Pons (tissue), 1 donor: ENCODE measurements around the gene GPRC5D.

ENCODE experiments used
- DNase-seq: peaks from one replicate; pipeline ENCODE4 v3.0.0-alpha.2; 2016; ENCODE audit warnings: low spot score

GPRC5D gene

DNA sequence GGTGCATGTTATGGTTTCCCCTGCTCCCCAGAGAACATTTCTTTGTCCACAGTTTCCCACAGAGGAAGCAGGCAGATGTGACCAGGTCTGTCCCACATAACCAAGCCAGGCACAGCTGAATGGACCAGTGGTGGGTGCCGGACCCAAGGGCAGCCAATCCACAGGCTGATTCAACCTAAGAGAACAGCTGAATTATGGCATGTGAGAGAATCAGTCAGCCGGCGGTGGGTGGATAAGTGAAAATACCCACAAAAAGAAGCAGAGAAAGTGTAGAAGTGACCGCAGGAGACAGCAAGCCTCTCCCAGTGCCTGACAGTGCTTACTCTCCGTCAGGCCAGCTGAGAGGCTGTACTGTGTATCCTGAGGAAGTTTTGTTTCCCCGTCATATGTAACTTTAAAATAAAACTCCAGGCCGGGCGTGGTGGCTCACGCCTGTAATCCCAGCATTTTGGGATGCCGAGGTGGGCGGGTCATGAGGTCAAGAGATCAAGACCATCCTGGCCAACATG is 14.9 kb downstream of the GPRC5D start:
- no peak for DNase-seq

DNA sequence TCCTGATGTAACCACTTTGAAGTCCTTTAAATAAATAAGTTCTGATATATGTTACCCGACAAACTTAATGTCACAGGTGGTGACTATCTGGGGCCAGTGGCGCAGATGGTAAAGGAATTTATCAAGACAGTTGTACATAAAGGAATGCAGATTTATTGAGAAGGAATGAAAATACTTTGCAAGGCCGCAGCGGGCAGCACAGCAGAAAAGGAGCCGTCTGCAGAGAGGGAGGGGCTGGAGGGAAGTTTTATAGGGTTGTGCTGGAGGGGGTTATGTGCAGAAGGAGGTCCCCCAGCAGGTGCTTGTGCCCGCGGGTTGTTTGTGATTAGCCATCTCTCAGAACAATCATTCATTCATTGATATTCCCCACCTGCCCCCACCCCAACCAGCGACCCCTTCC is 17.4 kb downstream of the GPRC5D start:
- DNase-seq, result no peak

DNA sequence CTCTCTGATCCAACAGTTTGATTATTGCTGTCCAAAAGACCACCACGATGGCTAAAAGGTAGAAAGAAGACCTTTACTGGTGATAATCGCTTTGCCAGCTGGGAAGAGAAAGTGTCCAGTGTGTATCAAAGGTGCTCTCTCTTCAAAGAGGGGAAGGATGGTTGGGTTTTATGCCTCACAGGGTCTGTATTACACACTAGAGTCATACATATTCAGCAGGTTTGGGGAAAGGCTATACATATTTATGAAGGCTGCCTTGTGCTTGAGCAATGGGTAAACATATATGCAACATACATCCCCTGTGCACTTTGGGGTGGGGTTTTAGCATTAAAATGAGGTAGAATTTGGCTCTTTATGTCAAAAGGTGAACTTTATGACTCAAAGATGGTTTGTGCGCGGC is 18.2 kb downstream of the GPRC5D start:
- DNase-seq, result no peak

DNA sequence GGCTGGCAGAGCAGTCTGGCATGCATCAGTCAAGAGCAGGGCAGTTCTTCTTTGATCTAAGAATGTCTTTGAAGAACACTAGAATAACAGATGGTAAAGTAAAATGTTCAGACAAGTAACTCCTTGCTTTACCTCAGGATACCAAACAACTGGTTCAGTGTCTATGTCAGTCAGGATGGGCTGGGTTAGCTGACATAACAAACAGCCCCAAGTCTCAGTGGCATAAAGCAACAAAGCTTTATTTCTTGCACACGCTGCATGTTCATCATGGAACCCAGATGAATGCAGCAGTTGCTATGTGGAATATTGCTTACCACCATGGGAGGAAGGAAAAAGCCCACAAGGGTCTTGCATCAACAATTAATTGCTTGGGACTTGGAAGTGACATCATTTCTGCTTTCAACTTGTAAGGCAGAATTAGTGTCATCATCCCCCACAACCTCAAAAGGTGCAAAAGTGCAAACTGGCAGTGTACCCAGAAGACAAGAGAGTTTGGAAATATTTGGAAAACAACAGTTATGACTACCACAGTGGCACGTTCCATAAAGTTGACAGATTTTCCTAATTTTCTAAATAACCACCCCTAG is 21.2 kb downstream of the GPRC5D start:
- no peak for DNase-seq

DNA sequence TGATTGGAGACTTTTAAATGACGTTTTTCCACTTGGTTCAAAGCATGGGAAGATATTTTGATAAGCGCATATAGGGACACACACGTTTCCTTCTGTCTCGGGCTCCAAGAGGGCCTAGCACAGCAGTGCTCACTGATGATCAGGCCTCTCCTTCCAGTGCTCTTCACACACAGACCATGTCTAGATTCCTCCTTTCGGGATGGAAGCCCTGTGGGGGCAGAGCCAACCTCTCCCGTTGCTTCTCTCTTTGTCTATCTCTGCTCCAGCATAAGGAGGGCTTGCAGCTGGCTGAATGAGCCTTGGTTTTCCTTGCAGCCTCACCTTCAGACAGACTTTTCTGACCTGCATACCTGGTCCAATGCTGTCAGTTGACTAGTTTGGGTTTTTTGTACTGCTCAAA is 22.3 kb downstream of the GPRC5D start:
- no peak for DNase-seq

DNA sequence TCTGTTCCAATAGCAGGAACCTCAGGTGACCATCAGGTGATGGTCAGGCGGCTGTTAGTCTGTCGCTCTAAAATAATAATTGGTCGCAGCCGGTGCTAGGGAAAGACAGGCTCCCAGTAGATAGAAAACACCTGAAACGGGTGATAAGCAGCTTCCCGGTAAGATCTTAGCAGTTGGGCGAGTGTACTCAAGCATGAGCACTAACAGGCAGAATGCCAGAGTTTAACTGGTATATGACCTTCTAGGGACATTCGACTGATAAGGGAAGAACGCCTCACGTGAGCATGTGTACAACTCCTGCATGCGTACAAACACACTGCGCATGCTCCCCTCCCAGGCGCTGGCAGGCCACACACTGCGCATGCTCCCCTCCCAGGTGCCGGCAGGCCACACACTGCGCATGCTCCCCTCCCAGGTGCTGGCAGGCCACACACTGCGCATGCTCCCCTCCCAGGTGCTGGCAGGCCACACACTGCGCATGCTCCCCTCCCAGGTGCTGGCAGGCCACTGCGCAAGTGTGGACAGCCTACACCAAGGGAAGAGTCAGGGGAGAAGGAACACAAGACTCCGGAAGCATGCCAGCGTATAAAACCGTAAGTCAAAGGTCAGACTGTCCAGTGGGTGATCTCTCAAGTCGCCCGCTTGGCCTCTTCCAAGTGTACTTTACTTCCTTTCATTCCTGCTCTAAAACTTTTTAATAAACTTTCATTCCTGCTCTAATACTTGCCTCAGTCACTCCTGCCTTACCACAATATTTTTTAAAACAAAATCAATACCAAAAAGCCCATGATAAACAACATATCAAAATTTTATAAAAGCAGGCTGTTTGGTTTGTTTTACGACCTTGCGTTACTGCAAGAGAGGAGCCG is 24.5 kb downstream of the GPRC5D start:
- no peak for DNase-seq

DNA sequence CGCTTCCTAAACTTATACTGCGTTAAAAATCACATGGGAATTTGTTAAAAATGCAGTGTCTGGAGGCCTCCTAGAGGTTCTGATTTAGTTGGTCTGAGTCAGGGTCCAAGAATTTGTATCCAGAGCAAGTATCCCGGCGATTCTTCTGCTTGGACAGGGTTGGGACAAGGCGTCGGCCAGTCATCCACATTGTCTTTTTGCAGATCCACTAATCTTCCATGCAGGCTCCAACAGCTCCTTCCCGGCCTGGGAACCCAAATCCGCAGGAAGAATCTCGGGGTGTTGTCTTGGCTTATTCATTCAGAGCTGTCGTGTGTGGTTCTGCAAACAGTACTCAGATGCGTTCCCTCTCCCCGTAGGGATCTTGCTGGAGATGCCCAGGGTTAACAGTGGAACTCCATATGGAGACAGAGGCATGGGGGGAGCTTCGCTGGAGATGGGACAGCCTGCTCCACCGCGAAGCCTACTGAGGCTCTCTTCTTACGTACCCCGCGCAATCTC is 25.3 kb downstream of the GPRC5D start:
- no peak for DNase-seq

DNA sequence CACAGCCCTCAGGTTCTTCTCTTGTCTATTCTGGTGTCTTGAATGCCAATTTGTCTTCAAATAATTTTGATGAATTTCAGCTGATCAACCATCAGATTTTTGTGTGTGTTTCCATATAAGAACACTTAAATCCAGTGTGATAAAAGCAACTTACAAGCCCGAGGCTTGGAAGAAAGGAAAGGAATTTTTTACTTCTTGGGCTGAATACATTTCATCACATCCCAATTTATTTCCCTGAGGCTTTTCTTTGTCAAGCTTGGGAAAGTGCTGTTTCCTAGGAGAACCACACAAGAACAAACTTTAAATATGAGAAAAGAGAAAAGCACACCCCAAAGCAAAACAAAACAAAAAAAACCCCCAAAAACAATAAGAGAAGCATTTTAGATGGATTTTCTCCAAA is 26.6 kb downstream of the GPRC5D start:
- no peak for DNase-seq

DNA sequence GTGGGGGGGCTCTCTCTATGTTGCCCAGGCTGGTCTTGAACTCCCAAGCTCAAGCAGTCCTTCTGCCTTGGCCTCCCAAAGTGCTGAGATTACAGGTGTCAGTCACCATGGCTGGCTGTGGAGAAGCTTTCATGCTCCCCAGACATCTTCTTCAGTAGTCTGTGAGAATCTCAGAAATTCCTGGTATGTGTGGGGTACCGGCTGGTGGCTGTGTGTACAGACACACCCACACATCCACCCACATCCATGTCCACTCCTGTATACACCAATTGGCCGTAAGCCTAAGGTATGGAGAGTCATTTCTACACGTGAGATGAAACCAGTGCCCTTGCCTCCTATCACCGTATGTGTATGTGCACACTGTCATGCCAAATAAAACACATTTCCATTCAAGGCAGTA is 27.8 kb downstream of the GPRC5D start:
- no peak for DNase-seq

DNA sequence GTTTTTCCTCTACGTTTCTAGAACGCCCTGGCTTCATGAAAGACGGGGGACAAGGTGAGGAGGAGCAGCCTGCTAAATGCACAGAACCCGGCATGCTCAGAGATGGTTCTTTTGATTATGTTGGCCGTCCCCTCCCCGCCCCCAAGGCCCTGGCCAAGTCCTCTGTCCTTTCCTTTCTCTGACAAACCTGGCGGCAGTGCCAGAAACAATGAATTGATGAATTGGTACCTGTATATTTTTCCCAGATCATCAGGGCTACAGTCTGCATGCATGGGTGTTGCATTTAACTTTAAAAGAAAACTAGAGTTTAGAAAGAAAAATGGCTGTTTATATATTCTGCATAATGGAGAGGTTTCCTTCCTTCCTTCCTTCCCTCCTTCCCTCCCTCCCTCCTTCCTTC is 29.0 kb downstream of the GPRC5D start:
- DNase-seq, result no peak

DNA sequence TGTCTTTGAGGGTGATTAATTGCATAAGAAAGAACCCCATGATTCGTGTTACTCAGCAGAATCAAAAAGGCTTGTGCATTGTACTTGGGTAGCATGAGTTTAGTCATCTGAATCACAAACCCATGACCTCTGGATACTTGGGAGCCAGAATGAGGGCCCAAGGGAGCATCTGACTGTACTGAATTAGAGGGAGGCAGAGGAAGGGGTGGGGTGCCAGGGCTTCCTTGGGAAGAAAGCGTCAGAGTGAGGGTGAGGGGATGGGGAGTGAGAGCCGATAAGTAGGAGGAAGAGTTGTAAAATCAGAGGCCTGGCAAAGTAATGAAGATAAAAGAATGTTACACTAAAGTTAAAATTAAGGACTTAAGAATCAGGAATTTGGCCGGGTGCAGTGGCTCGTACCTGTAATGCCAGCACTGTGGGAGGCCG is 29.8 kb downstream of the GPRC5D start:
- DNase-seq, result no peak

DNA sequence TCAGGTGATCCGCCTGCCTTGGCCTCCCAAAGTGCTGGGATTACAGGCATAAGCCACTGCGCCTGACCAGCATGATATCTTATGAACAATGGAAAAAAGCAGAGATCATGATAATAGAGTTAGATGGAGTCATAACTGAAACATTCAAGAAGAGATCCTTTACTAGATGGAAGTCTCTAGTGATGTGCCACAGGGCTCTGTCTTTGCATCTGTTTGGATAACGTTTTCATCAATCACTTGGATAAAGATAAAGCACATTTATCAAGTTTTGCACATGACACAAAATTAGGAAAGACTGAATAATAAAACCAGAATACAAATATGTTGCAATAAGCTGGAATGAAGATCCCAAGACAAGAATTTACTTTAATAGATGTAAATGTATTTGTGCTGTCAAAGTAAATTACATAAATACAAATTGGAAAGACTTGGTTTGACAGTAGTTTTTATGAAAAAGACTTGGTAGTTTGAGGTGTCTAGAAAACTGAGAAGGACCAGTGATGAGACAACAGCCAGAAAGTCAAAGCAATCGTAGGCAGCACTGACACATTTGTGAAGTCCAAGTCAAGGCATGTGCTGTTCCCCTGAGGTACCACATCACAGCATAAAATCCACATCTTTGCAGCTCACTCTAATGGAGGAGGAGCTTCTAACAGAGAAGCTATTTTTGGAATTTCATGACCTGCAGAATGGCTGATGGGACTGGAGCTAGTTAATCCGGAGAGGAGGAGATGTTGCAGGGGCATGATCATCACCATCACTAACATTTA is 32.1 kb downstream of the GPRC5D start:
- no peak for DNase-seq

DNA sequence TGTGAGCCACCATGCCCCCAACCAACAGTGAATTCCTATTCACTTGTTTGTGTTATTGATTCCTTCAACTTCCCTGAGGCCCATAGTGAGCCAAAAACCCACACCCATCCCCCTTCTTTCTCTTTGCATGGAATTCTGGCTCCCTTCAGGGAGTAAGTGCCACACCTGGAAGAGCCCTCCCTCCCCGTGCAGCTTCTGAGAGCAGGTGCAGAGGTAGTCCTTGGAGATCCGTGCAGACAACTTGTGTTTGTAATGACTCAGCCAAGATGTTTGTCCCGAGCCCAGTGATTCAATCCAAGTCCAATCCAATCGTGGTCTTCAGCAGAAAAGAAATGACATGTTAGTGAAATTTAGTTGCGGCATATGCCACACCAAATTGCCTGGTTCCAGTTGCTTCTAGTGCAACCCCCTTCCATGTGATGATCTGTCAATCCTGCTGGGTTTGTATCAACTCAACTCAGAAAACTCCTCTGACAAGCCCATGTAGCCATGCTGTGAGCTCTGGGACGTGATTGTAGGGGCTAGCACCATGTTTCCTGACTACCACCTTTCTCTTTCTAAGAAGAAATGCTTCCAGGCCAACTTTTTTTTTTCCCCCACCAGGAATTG is 33.1 kb downstream of the GPRC5D start:
- no peak for DNase-seq

DNA sequence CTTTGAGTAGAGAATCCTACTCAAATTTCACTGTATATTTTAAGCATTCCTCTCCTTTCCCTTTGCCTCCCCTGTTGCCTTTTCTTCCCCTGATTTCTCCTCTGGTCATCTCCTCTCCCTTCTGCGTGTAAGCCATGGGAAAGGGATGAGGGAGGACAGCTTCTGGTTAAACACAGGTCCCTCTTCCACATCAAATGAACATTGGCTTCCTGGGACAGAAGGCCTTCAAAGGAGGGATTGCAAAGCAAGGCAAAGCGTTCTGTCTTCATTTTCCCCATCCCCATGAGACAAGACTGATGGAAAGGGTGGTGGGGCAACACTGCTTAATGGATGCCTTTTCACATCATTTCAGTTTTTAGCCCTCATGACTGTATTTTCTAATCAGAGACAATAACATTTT is 34.5 kb downstream of the GPRC5D start:
- DNase-seq, result no peak

DNA sequence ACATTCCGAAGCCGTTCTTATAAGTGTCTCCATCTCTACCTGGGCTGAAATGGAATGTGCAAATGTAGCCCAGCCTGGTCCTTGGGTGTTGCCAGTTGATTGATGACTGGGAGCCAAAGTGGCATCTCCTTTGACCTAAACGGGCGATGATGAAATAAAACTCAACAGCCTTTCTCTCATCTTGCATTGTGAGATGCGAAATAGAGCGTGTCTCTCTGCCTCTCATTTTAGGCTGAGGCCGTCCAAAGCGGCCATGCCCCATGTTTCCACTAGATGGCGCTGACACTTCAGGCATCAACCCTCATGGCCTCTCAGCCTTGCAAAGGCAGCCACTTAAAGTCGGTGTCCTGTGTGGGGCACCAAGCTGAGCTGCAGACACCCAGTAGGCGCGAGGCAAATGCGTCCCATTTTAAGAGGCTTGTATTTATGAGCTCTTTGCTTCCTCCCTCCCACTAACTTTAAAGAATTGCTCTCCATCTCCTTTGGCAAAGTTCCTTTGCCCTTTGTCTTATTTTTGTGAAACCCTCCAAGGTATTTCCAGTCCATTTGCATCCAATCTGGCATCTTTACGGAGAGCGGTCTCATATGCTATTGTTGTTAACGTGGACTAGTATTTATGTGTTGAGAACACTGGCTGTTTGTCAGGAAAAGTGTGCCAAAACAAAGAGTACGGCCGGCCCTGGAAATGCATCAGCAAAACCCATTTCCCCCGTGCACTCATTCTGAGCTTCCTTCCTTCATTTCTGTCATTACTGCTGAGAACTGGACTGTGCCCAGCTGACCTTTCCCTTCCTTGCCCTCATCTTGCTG is 35.6 kb downstream of the GPRC5D start:
- DNase-seq, result peak; percentile 95

DNA sequence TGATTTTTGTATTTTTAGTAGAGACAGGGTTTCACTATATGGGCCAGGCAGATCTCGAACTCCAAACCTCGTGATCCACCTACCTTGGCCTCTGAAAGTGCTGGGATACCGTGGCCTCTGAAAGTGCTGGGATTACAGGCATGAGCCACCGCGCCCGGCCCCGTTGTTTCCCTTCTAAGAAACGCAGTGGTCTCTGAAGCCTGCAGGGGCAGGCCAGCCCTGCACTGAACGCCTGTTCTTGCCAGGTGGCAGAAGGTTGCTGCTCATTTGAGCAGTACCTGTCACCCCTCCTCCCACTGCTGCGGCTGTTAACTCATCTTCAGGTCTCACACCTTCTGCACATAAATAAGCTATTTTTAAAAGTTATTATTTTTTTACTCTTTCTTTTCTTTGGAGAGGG is 36.3 kb downstream of the GPRC5D start:
- no peak for DNase-seq

DNA sequence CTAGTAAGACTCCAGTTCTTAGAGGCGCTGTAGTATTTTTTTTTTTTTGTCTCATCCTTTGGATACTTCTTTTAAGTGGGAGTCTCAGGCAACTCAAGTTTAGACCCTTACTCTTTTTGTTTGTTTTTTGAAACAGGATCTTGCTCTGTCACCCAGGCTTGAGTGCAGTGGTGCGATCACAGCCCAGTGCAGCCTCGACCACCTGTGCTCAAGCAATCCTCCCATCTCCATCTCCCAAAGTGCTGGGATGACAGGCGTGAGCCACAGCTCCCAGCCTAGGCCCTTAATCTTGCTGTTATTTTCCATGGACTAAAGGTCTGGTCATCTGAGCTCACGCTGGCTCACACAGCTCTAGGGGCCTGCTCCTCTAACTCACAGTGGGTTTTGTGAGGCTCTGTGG is 39.3 kb downstream of the GPRC5D start:
- no peak for DNase-seq

DNA sequence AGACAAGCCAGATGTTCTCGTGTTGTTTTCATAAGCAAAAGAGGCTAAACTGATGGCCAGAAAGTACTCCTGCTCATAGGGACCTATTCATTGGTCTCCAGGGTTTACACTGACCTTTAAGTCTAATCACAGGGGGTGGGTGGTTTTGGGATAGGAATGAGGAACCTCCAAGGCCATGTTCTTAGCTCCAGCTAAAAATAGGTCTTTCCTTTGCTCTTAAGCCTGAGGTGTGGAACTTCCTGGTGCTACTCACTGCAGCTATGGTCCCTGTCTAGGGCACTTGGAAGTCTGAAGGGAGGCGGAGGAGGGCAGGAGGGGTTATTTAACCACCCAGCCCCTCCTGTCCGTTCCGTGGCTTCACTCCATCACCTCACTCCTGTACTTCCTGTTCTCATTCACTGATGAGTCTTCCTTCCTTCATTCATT is 42.0 kb downstream of the GPRC5D start:
- no peak for DNase-seq

DNA sequence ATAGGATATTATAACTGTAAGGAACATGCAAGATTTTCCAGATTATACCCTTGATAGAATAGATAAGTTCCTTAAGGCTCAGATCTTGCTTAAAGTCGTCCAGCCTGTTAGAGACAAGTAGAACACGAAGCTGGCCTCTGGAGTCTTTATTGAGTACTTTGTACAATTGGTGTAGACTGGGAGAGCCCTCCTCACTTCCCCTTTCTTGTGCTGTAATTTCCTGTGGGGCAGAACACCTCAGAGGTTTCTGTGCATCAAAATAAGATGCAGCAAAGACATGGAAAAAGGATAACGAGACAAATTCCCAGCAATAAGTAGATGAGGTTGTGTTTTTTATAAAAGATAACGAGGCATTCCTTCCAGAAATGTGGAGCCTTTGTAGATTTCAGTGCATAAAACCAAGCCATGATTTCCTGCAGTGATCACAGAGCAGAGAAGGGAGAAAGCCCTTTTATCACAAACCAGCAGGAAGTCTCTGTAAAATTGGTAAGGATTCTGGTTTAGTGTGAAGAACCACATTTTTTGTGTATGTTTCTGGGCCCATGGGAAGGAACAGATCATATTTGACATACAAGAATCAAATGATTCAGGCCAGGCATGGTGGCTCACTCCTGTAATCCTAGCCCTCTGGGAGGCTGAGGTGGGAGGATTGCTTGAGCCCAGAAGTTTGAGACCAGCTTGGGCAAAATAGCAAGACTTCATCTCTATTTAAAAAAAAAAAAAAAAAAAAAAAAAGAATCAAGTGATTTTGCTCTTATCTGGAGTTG is 42.6 kb downstream of the GPRC5D start:
- no peak for DNase-seq

DNA sequence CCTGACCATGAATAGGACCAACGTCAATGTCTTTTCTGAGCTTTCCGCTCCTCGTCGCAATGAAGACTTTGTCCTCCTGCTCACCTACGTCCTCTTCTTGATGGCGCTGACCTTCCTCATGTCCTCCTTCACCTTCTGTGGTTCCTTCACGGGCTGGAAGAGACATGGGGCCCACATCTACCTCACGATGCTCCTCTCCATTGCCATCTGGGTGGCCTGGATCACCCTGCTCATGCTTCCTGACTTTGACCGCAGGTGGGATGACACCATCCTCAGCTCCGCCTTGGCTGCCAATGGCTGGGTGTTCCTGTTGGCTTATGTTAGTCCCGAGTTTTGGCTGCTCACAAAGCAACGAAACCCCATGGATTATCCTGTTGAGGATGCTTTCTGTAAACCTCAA is 43.3 kb downstream of the GPRC5D start:
- DNase-seq, result no peak

DNA sequence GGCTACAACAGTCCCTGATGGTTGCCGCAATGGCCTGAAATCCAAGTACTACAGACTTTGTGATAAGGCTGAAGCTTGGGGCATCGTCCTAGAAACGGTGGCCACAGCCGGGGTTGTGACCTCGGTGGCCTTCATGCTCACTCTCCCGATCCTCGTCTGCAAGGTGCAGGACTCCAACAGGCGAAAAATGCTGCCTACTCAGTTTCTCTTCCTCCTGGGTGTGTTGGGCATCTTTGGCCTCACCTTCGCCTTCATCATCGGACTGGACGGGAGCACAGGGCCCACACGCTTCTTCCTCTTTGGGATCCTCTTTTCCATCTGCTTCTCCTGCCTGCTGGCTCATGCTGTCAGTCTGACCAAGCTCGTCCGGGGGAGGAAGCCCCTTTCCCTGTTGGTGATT is 43.7 kb downstream of the GPRC5D start:
- DNase-seq, result no peak
